Stimulated activated CD4-positive, alpha-beta T cell treated with anti-CD3 and anti-CD28 coated beads, Interleukin-4, amount 100 ng/mL, for 24 hours (primary cell): ENCODE data around the gene TENT4A.
"Not testable (repeated sequence)": the region's sequence is repeated elsewhere in the genome, so short reads cannot be mapped to it uniquely, and the experiment has no call there.

ENCODE experiments used
- DNase-seq: peaks from one replicate; pipeline ENCODE4 v3.0.0-alpha.2; 2020

The TENT4A gene

GRCh38 chr5:6713274-6714225 lies at the start of gene TENT4A:
Gene TENT4A (plus strand): TSS chr5:6713432. CDS start chr5:6713984, 552 bp downstream.
- DNase-seq: no peak

- no peak for DNase-seq
Measured at GRCh38 chr5:6666762-6667161, 46.5 kb upstream of the TENT4A start.

- no peak for DNase-seq
Measured at GRCh38 chr5:6667648-6668047, 45.6 kb upstream of the TENT4A start.

- DNase-seq: not testable (repeated sequence)
Measured at GRCh38 chr5:6668717-6669116, 44.5 kb upstream of the TENT4A start.

- no peak for DNase-seq
Measured at GRCh38 chr5:6673031-6673430, 40.2 kb upstream of the TENT4A start.

GRCh38 chr5:6673963-6674362 lies 39.3 kb upstream of the TENT4A start:
- no peak for DNase-seq

- DNase-seq: no peak
Measured at GRCh38 chr5:6674421-6674820, 38.8 kb upstream of the TENT4A start.

GRCh38 chr5:6674886-6675285 lies 38.3 kb upstream of the TENT4A start:
- DNase-seq: no peak

GRCh38 chr5:6675784-6676491 lies 37.3 kb upstream of the TENT4A start:
- DNase-seq: no peak

- no peak for DNase-seq
Measured at GRCh38 chr5:6676702-6677101, 36.5 kb upstream of the TENT4A start.

- DNase-seq: no peak
Measured at GRCh38 chr5:6678385-6678784, 34.8 kb upstream of the TENT4A start.

GRCh38 chr5:6680922-6681321 lies 32.3 kb upstream of the TENT4A start:
- DNase-seq: no peak

GRCh38 chr5:6681682-6682081 lies 31.6 kb upstream of the TENT4A start:
- no peak for DNase-seq

- no peak for DNase-seq
Measured at GRCh38 chr5:6682239-6682638, 31.0 kb upstream of the TENT4A start.

- DNase-seq: no peak
Measured at GRCh38 chr5:6683241-6683640, 30.0 kb upstream of the TENT4A start.

GRCh38 chr5:6684075-6684474 lies 29.2 kb upstream of the TENT4A start:
- no peak for DNase-seq

GRCh38 chr5:6686501-6686900 lies 26.7 kb upstream of the TENT4A start:
- no peak for DNase-seq

GRCh38 chr5:6686915-6687409 lies 26.3 kb upstream of the TENT4A start:
- no peak for DNase-seq

- DNase-seq: no peak
Measured at GRCh38 chr5:6687505-6687904, 25.7 kb upstream of the TENT4A start.

- no peak for DNase-seq
Measured at GRCh38 chr5:6692906-6693305, 20.3 kb upstream of the TENT4A start.

GRCh38 chr5:6698696-6699095 lies 14.5 kb upstream of the TENT4A start:
- no peak for DNase-seq

- DNase-seq: no peak
Measured at GRCh38 chr5:6699357-6699756, 13.9 kb upstream of the TENT4A start.

- DNase-seq: no peak
Measured at GRCh38 chr5:6700074-6700684, 13.1 kb upstream of the TENT4A start.
